Measurements from ENCODE around the gene TLE1. TPM values are rescaled to one million over a fixed set of nuclear protein-coding genes. Genes with fewer than 3 reads are reported as not detected.

The TLE1 gene
- total RNA-seq, 1 experiment from 2014 or later = 97.7 TPM

- TF ChIP-seq, protein P1, sequence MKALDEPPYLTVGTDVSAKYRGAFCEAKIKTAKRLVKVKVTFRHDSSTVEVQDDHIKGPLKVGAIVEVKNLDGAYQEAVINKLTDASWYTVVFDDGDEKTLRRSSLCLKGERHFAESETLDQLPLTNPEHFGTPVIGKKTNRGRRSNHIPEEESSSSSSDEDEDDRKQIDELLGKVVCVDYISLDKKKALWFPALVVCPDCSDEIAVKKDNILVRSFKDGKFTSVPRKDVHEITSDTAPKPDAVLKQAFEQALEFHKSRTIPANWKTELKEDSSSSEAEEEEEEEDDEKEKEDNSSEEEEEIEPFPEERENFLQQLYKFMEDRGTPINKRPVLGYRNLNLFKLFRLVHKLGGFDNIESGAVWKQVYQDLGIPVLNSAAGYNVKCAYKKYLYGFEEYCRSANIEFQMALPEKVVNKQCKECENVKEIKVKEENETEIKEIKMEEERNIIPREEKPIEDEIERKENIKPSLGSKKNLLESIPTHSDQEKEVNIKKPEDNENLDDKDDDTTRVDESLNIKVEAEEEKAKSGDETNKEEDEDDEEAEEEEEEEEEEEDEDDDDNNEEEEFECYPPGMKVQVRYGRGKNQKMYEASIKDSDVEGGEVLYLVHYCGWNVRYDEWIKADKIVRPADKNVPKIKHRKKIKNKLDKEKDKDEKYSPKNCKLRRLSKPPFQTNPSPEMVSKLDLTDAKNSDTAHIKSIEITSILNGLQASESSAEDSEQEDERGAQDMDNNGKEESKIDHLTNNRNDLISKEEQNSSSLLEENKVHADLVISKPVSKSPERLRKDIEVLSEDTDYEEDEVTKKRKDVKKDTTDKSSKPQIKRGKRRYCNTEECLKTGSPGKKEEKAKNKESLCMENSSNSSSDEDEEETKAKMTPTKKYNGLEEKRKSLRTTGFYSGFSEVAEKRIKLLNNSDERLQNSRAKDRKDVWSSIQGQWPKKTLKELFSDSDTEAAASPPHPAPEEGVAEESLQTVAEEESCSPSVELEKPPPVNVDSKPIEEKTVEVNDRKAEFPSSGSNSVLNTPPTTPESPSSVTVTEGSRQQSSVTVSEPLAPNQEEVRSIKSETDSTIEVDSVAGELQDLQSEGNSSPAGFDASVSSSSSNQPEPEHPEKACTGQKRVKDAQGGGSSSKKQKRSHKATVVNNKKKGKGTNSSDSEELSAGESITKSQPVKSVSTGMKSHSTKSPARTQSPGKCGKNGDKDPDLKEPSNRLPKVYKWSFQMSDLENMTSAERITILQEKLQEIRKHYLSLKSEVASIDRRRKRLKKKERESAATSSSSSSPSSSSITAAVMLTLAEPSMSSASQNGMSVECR (CRISPR knock-in tag; IDR thresholded peaks at IDR 0.05; ENCODE audit: borderline replicate concordance) = no peak
Measured at GRCh38 chr9:81579381-81579780, 110.0 kb downstream of the TLE1 start (continued).

GRCh38 chr9:81578606-81579005, 110.7 kb downstream of the TLE1 start:
- CTCF ChIA-PET = no interaction called here
- no peak overlapping the region for H3K4me3 Mint-ChIP-seq
- POLR2A ChIA-PET = interaction anchor here (0.6 kb wide), 1 partner anchor 39 kb away, joined by 6 read pairs; no protein-coding TSS in a partner anchor
- peaks cover 35% of the 10 kb centered on the region for H3K36me3 Mint-ChIP-seq
- no peak for DNase-seq (ENCODE audit: low spot score)
- H3K27me3 Mint-ChIP-seq (ENCODE audit: low read depth) = no peaks in the 10 kb centered on the region
- TF ChIP-seq ATF3 (CRISPR knock-in tag; conservative IDR thresholded peaks at IDR 0.05) (no peak), PREB (CRISPR knock-in tag; IDR thresholded peaks at IDR 0.05; ENCODE audit: borderline replicate concordance) (no peak)
- TF ChIP-seq, protein P2, sequence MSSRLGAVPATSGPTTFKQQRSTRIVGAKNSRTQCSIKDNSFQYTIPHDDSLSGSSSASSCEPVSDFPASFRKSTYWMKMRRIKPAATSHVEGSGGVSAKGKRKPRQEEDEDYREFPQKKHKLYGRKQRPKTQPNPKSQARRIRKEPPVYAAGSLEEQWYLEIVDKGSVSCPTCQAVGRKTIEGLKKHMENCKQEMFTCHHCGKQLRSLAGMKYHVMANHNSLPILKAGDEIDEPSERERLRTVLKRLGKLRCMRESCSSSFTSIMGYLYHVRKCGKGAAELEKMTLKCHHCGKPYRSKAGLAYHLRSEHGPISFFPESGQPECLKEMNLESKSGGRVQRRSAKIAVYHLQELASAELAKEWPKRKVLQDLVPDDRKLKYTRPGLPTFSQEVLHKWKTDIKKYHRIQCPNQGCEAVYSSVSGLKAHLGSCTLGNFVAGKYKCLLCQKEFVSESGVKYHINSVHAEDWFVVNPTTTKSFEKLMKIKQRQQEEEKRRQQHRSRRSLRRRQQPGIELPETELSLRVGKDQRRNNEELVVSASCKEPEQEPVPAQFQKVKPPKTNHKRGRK (CRISPR knock-in tag; IDR thresholded peaks at IDR 0.05; ENCODE audit: borderline replicate concordance) = no peak
- TF ChIP-seq, protein P3, sequence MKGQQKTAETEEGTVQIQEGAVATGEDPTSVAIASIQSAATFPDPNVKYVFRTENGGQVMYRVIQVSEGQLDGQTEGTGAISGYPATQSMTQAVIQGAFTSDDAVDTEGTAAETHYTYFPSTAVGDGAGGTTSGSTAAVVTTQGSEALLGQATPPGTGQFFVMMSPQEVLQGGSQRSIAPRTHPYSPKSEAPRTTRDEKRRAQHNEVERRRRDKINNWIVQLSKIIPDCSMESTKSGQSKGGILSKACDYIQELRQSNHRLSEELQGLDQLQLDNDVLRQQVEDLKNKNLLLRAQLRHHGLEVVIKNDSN (CRISPR knock-in tag; IDR thresholded peaks at IDR 0.05) = no peak
- ATAC-seq = no peak
- peaks cover 37% of the 10 kb centered on the region for H3K4me1 Mint-ChIP-seq
- peak overlapping the region; percentile 57 for H3K27ac Mint-ChIP-seq
- H3K9me3 Mint-ChIP-seq = no peaks in the 10 kb centered on the region

DNA sequence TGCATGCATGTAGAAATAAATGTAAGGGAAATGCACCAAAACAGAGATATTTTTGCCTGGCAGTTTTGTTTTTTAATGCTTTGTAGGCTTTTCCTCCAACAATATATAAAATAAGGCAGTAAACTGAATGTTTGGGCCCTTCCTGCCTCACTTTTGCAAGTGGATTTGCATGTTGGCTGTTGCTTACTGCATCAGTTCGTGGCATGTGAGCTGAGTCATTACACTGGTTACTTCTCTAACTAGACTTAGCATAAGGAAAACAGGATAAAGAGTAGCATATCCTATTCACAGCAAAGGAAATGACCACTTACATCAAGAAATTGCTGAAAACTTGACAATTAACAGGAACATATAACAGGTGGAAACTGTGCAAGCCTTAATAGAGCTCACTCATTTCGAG, 113.4 kb downstream of the TLE1 start:
- H3K36me3 Mint-ChIP-seq = peaks cover 13% of the 10 kb centered on the region
- H3K27me3 Mint-ChIP-seq (ENCODE audit: low read depth) = no peaks in the 10 kb centered on the region
- TF ChIP-seq, protein P4, sequence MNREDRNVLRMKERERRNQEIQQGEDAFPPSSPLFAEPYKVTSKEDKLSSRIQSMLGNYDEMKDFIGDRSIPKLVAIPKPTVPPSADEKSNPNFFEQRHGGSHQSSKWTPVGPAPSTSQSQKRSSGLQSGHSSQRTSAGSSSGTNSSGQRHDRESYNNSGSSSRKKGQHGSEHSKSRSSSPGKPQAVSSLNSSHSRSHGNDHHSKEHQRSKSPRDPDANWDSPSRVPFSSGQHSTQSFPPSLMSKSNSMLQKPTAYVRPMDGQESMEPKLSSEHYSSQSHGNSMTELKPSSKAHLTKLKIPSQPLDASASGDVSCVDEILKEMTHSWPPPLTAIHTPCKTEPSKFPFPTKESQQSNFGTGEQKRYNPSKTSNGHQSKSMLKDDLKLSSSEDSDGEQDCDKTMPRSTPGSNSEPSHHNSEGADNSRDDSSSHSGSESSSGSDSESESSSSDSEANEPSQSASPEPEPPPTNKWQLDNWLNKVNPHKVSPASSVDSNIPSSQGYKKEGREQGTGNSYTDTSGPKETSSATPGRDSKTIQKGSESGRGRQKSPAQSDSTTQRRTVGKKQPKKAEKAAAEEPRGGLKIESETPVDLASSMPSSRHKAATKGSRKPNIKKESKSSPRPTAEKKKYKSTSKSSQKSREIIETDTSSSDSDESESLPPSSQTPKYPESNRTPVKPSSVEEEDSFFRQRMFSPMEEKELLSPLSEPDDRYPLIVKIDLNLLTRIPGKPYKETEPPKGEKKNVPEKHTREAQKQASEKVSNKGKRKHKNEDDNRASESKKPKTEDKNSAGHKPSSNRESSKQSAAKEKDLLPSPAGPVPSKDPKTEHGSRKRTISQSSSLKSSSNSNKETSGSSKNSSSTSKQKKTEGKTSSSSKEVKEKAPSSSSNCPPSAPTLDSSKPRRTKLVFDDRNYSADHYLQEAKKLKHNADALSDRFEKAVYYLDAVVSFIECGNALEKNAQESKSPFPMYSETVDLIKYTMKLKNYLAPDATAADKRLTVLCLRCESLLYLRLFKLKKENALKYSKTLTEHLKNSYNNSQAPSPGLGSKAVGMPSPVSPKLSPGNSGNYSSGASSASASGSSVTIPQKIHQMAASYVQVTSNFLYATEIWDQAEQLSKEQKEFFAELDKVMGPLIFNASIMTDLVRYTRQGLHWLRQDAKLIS (CRISPR knock-in tag; IDR thresholded peaks at IDR 0.05; ENCODE audit: borderline replicate concordance) = no peak
- TF ChIP-seq, protein P5, sequence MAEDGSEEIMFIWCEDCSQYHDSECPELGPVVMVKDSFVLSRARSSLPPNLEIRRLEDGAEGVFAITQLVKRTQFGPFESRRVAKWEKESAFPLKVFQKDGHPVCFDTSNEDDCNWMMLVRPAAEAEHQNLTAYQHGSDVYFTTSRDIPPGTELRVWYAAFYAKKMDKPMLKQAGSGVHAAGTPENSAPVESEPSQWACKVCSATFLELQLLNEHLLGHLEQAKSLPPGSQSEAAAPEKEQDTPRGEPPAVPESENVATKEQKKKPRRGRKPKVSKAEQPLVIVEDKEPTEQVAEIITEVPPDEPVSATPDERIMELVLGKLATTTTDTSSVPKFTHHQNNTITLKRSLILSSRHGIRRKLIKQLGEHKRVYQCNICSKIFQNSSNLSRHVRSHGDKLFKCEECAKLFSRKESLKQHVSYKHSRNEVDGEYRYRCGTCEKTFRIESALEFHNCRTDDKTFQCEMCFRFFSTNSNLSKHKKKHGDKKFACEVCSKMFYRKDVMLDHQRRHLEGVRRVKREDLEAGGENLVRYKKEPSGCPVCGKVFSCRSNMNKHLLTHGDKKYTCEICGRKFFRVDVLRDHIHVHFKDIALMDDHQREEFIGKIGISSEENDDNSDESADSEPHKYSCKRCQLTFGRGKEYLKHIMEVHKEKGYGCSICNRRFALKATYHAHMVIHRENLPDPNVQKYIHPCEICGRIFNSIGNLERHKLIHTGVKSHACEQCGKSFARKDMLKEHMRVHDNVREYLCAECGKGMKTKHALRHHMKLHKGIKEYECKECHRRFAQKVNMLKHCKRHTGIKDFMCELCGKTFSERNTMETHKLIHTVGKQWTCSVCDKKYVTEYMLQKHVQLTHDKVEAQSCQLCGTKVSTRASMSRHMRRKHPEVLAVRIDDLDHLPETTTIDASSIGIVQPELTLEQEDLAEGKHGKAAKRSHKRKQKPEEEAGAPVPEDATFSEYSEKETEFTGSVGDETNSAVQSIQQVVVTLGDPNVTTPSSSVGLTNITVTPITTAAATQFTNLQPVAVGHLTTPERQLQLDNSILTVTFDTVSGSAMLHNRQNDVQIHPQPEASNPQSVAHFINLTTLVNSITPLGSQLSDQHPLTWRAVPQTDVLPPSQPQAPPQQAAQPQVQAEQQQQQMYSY (CRISPR knock-in tag; IDR thresholded peaks at IDR 0.05) = no peak
- no peak for TF ChIP-seq PREB (CRISPR knock-in tag; IDR thresholded peaks at IDR 0.05; ENCODE audit: borderline replicate concordance)
- TF ChIP-seq ZNF281 (CRISPR knock-in tag; IDR thresholded peaks at IDR 0.05) = no peak
- TF ChIP-seq, protein P6, sequence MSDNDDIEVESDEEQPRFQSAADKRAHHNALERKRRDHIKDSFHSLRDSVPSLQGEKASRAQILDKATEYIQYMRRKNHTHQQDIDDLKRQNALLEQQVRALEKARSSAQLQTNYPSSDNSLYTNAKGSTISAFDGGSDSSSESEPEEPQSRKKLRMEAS (CRISPR knock-in tag; IDR thresholded peaks at IDR 0.05) = no peak
- TF ChIP-seq RORB (CRISPR knock-in tag; IDR thresholded peaks at IDR 0.05) = no peak

More for the DNA sequence above, 113.4 kb downstream of the TLE1 start:
- Mint-ChIP-seq H3K27ac (peak overlapping the region; percentile 49; the same call in 1 of the 2 replicates), H3K4me1 (peaks cover 42% of the 10 kb centered on the region), H3K4me3 (no peak overlapping the region), H3K9me3 (no peaks in the 10 kb centered on the region)
- ChIA-PET POLR2A (no interaction called here), CTCF (no interaction called here)
- ATAC-seq (no peak), DNase-seq (ENCODE audit: low spot score) (no peak)
